NCI-H2029 (cell line): Measurements from ENCODE around the gene MAFB.

Experiments used
- DNase-seq: peaks from one replicate; lab custom pipeline; 2025; lab: John Stamatoyannopoulos, UW

MAFB gene

GRCh38 chr20:40655451-40655850, 33.6 kb downstream of the MAFB start:
- DNase-seq = no peak

- DNase-seq = no peak
Observed at GRCh38 chr20:40654876-40655275, 34.2 kb downstream of the MAFB start.

GRCh38 chr20:40652441-40652987, 36.5 kb downstream of the MAFB start:
- no peak for DNase-seq

- DNase-seq = no peak
Observed at GRCh38 chr20:40651151-40651550, 37.9 kb downstream of the MAFB start.

GRCh38 chr20:40650707-40651106, 38.3 kb downstream of the MAFB start:
- no peak for DNase-seq

- DNase-seq = no peak
Observed at GRCh38 chr20:40648210-40649072, 40.6 kb downstream of the MAFB start.

GRCh38 chr20:40646813-40647212, 42.2 kb downstream of the MAFB start:
- DNase-seq = no peak

GRCh38 chr20:40646361-40646760, 42.7 kb downstream of the MAFB start:
- peak; percentile 33 for DNase-seq

GRCh38 chr20:40644863-40645262, 44.2 kb downstream of the MAFB start:
- no peak for DNase-seq

- DNase-seq = no peak
Observed at GRCh38 chr20:40643891-40644290, 45.1 kb downstream of the MAFB start.

GRCh38 chr20:40641809-40642208, 47.2 kb downstream of the MAFB start:
- DNase-seq = no peak

GRCh38 chr20:40641202-40641601, 47.8 kb downstream of the MAFB start:
- DNase-seq = no peak

GRCh38 chr20:40640667-40641066, 48.4 kb downstream of the MAFB start:
- no peak for DNase-seq

- DNase-seq = no peak
Observed at GRCh38 chr20:40639676-40640355, 49.2 kb downstream of the MAFB start.

- DNase-seq = no peak
Observed at GRCh38 chr20:40639132-40639531, 49.9 kb downstream of the MAFB start.

GRCh38 chr20:40638414-40638813, 50.6 kb downstream of the MAFB start:
- no peak for DNase-seq

GRCh38 chr20:40637176-40637575, 51.9 kb downstream of the MAFB start:
- DNase-seq = no peak

- DNase-seq = no peak
Observed at GRCh38 chr20:40636486-40636885, 52.5 kb downstream of the MAFB start.

- DNase-seq = no peak
Observed at GRCh38 chr20:40635971-40636370, 53.1 kb downstream of the MAFB start.
